HepG2 (cell line): ENCODE results near the gene SLC25A25. TPM values are rescaled to one million over a fixed set of nuclear protein-coding genes. Genes with fewer than 3 reads are reported as not detected.

Experiments
- DNMT1 ChIP-seq: sonication (generic); formaldehyde crosslinking; IDR thresholded peaks from 2 replicates; pipeline ENCODE4 v1.5.1; 2020; ENCODE audit warnings: mild to moderate bottlenecking, missing genetic modification reagents
- ELF1 ChIP-seq: sonication (generic); formaldehyde crosslinking; IDR thresholded peaks from 2 replicates; pipeline ENCODE4 v1.4.0; 2020; ENCODE audit warnings: missing genetic modification reagents
- KDM5A ChIP-seq: fragments of 200-600 bp; sonication (generic); IDR thresholded peaks from 2 replicates; pipeline ENCODE4 v1.7.0; 2018; ENCODE audit warnings: antibody characterized with exemption, mild to moderate bottlenecking, low read length, borderline replicate concordance
- KMT2A ChIP-seq: sonication (generic); formaldehyde crosslinking; IDR thresholded peaks from 2 replicates; pipeline ENCODE4 v1.4.0; 2020; ENCODE audit warnings: missing genetic modification reagents
- MED8 ChIP-seq: sonication (generic); formaldehyde crosslinking; IDR thresholded peaks from 2 replicates; pipeline ENCODE4 v1.8.1; 2023; ENCODE audit warnings: mild to moderate bottlenecking, missing genetic modification reagents; ENCODE audit not compliant: insufficient replicate concordance
- PTBP1 ChIP-seq: fragments of 200-400 bp; formaldehyde crosslinking; IDR thresholded peaks from 2 replicates; pipeline ENCODE4 v1.6.1; 2018; ENCODE audit warnings: low read length, low read depth; ENCODE audit not compliant: poor library complexity, severe bottlenecking
- XBP1 ChIP-seq: sonication (generic); formaldehyde crosslinking; IDR thresholded peaks from 2 replicates; pipeline ENCODE4 v1.5.0; 2020; ENCODE audit warnings: missing genetic modification reagents
- ZBTB42 ChIP-seq: sonication (generic); formaldehyde crosslinking; IDR thresholded peaks from 2 replicates; pipeline ENCODE4 v1.5.0; 2020; ENCODE audit warnings: mild to moderate bottlenecking, missing genetic modification reagents
- ZFP37 ChIP-seq: sonication (generic); formaldehyde crosslinking; IDR thresholded peaks from 2 replicates; pipeline ENCODE4 v1.4.0; 2020; ENCODE audit warnings: missing genetic modification reagents, borderline replicate concordance
- ZNF205 ChIP-seq: IDR thresholded peaks from 2 replicates; pipeline ENCODE4 v1.6.1; 2018; ENCODE audit warnings: missing biosample characterization, missing genetic modification reagents
- ZNF230 ChIP-seq: sonication (generic); formaldehyde crosslinking; IDR thresholded peaks from 2 replicates; pipeline ENCODE4 v1.4.0; 2020; ENCODE audit warnings: mild to moderate bottlenecking, missing genetic modification reagents
- ZNF251 ChIP-seq: sonication (generic); formaldehyde crosslinking; IDR thresholded peaks from 2 replicates; pipeline ENCODE4 v1.9.0; 2021; ENCODE audit warnings: mild to moderate bottlenecking, missing genetic modification reagents
- ZNF484 ChIP-seq: sonication (generic); formaldehyde crosslinking; IDR thresholded peaks from 2 replicates; pipeline ENCODE4 v1.5.1; 2020; ENCODE audit warnings: mild to moderate bottlenecking, low read depth, missing genetic modification reagents, borderline replicate concordance
- ZNF556 ChIP-seq: sonication (generic); formaldehyde crosslinking; IDR thresholded peaks from 2 replicates; pipeline ENCODE4 v1.4.0; 2020; ENCODE audit warnings: mild to moderate bottlenecking, missing genetic modification reagents, borderline replicate concordance
- ZNF766 ChIP-seq: sonication (generic); formaldehyde crosslinking; IDR thresholded peaks from 2 replicates; pipeline ENCODE4 v1.5.0; 2020; ENCODE audit warnings: missing genetic modification reagents, borderline replicate concordance
- ZSCAN29 ChIP-seq: sonication (generic); formaldehyde crosslinking; conservative IDR thresholded peaks from 2 replicates; pipeline ENCODE4 v1.4.0; 2020; ENCODE audit warnings: mild to moderate bottlenecking, missing genetic modification reagents
- polyA plus RNA-seq, 8 experiments: library from polyadenylated mRNA; depleted of rRNA in 3 of 8; stranded (reverse) in 7 of 8; unstranded in 1 of 8; fragments of >200 nt; fragmentation: Illumina TruSeq in 4 of 8; extraction: Trizol in 4 of 8; gene quantifications; 2 replicates each; pipeline versions ENCODE4 v1.2.1 to v1.2.3, GENCODE V29; 2011 to 2016; ENCODE audit warnings: low read depth in 4 of 8, missing spikeins in 1 of 8, mixed read lengths in 1 of 8; ENCODE audit not compliant: insufficient read depth in 1 of 8
- total RNA-seq, 5 experiments: library from RNA; depleted of rRNA; stranded (reverse); fragments of >200 nt; fragmentation: Illumina TruSeq; extraction: Trizol; gene quantifications; 2 replicates each; pipeline ENCODE4 v1.2.3, GENCODE V29; 2016; ENCODE audit warnings: low read depth in 1 of 5
- TF ChIP-seq, protein P1 (sequence below): sonication (generic); formaldehyde crosslinking; IDR thresholded peaks from 2 replicates; pipeline ENCODE4 v1.5.1; 2020; ENCODE audit warnings: mild to moderate bottlenecking, moderate library complexity, missing genetic modification reagents
- TF ChIP-seq, protein P2 (sequence below): sonication (generic); IDR thresholded peaks from 2 replicates; pipeline ENCODE4 v1.6.1; 2016; ENCODE audit warnings: low read depth, borderline replicate concordance
- TF ChIP-seq, protein P3 (sequence below): sonication (generic); formaldehyde crosslinking; IDR thresholded peaks from 2 replicates; pipeline ENCODE4 v1.4.0; 2020; ENCODE audit warnings: missing genetic modification reagents
- TF ChIP-seq, protein P4 (sequence below): IDR thresholded peaks from 2 replicates; pipeline ENCODE4 v1.4.0; 2020; ENCODE audit warnings: mild to moderate bottlenecking, missing genetic modification reagents

Gene SLC25A25
- total and polyA plus RNA-seq, 2 of the 13 experiments (the other 11 are each of a cell fraction or from before 2014, with no cell fraction given), result 10.5 to 24.8 TPM

DNA sequence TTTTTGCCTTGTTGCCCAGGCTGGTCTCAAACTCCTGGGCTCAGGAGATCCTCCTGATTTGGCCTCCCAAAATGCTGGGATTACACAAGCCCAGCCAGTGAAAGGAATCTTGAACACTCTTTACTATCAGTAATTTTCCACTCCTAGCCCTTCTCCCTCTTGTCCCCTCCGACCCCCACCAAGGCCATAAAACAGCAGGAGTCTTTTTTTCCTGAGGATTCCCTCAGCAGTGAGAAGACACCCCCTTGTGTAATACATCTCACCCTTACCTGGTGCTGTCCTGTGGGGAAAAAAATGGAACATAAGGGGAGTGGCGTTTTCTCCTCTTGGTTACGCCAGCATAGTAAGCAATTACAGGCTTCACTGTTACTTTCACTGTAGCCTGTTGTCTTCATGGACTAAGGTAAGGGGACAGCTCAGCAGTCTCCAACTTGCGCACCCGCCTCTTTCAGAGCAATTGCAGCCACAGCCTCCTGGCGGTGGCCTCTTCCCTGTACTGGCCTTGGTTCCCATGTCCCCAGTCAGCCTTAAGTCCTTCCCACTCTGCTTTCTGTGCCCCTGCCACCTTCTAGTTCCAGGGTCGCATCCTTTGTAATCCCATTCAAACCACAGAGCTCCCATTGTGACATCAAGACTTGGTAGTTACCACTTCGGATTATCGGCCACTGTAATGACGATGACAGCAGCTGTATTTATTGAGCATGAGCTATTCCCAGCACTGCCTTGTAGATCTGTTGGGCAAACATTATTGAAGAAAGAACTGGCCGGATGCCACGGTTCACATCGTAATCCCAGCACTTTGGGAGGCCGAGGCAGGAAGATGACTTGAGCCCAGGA lies 10.9 kb upstream of the SLC25A25 start (continued):
- TF ChIP-seq ZFP37, result 0 out of 2 replicates have a peak, but pooled peaks have one; percentile 59
- TF ChIP-seq ELF1 (CRISPR knock-in tag), result no peak
- no peak; the same call in 1 of the 2 replicates for TF ChIP-seq ZNF205 (CRISPR knock-in tag)
- TF ChIP-seq ZNF251 (CRISPR knock-in tag), result no peak
- TF ChIP-seq ZNF556 (CRISPR knock-in tag), result peak; percentile 66; the same call in 1 of the 2 replicates
- no peak for TF ChIP-seq DNMT1
- TF ChIP-seq ZNF230, result 0 out of 2 replicates have a peak, but pooled peaks have one; percentile 63
- TF ChIP-seq ZBTB42 (CRISPR knock-in tag), result no peak
- TF ChIP-seq, protein P1, sequence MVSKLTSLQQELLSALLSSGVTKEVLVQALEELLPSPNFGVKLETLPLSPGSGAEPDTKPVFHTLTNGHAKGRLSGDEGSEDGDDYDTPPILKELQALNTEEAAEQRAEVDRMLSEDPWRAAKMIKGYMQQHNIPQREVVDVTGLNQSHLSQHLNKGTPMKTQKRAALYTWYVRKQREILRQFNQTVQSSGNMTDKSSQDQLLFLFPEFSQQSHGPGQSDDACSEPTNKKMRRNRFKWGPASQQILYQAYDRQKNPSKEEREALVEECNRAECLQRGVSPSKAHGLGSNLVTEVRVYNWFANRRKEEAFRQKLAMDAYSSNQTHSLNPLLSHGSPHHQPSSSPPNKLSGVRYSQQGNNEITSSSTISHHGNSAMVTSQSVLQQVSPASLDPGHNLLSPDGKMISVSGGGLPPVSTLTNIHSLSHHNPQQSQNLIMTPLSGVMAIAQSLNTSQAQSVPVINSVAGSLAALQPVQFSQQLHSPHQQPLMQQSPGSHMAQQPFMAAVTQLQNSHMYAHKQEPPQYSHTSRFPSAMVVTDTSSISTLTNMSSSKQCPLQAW (CRISPR knock-in tag), result 0 out of 2 replicates have a peak, but pooled peaks have one; percentile 20
- TF ChIP-seq MED8, result no peak
- TF ChIP-seq KMT2A (CRISPR knock-in tag), result 0 out of 2 replicates have a peak, but pooled peaks have one; percentile 19
- no peak for TF ChIP-seq ZNF766 (CRISPR knock-in tag)
- TF ChIP-seq, protein P2, sequence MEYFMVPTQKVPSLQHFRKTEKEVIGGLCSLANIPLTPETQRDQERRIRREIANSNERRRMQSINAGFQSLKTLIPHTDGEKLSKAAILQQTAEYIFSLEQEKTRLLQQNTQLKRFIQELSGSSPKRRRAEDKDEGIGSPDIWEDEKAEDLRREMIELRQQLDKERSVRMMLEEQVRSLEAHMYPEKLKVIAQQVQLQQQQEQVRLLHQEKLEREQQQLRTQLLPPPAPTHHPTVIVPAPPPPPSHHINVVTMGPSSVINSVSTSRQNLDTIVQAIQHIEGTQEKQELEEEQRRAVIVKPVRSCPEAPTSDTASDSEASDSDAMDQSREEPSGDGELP, result peak; percentile 89
- no peak for TF ChIP-seq KDM5A
- TF ChIP-seq XBP1 (CRISPR knock-in tag), result no peak
- TF ChIP-seq ZSCAN29, result 0 out of 2 replicates have a peak, but pooled peaks have one; percentile 56
- TF ChIP-seq PTBP1, result no peak
- TF ChIP-seq, protein P3, sequence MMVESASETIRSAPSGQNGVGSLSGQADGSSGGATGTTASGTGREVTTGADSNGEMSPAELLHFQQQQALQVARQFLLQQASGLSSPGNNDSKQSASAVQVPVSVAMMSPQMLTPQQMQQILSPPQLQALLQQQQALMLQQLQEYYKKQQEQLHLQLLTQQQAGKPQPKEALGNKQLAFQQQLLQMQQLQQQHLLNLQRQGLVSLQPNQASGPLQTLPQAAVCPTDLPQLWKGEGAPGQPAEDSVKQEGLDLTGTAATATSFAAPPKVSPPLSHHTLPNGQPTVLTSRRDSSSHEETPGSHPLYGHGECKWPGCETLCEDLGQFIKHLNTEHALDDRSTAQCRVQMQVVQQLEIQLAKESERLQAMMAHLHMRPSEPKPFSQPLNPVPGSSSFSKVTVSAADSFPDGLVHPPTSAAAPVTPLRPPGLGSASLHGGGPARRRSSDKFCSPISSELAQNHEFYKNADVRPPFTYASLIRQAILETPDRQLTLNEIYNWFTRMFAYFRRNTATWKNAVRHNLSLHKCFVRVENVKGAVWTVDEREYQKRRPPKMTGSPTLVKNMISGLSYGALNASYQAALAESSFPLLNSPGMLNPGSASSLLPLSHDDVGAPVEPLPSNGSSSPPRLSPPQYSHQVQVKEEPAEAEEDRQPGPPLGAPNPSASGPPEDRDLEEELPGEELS (CRISPR knock-in tag), result peak; percentile 13; the same call in 1 of the 2 replicates
- no peak for TF ChIP-seq ZNF484 (CRISPR knock-in tag)
- TF ChIP-seq, protein P4, sequence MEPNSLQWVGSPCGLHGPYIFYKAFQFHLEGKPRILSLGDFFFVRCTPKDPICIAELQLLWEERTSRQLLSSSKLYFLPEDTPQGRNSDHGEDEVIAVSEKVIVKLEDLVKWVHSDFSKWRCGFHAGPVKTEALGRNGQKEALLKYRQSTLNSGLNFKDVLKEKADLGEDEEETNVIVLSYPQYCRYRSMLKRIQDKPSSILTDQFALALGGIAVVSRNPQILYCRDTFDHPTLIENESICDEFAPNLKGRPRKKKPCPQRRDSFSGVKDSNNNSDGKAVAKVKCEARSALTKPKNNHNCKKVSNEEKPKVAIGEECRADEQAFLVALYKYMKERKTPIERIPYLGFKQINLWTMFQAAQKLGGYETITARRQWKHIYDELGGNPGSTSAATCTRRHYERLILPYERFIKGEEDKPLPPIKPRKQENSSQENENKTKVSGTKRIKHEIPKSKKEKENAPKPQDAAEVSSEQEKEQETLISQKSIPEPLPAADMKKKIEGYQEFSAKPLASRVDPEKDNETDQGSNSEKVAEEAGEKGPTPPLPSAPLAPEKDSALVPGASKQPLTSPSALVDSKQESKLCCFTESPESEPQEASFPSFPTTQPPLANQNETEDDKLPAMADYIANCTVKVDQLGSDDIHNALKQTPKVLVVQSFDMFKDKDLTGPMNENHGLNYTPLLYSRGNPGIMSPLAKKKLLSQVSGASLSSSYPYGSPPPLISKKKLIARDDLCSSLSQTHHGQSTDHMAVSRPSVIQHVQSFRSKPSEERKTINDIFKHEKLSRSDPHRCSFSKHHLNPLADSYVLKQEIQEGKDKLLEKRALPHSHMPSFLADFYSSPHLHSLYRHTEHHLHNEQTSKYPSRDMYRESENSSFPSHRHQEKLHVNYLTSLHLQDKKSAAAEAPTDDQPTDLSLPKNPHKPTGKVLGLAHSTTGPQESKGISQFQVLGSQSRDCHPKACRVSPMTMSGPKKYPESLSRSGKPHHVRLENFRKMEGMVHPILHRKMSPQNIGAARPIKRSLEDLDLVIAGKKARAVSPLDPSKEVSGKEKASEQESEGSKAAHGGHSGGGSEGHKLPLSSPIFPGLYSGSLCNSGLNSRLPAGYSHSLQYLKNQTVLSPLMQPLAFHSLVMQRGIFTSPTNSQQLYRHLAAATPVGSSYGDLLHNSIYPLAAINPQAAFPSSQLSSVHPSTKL (CRISPR knock-in tag), result peak; percentile 47; the same call in 1 of the 2 replicates
